ENCODE measurements around the gene BLOC1S1. TPM values are rescaled to one million over a fixed set of nuclear protein-coding genes. Genes with fewer than 3 reads are reported as not detected.
A peak's percentile ranks its signal among the peaks of the same experiment; 100 is the strongest.

Gene BLOC1S1
- total and polyA plus RNA-seq, 9 of the 15 experiments (the other 6 are each of a cell fraction or from before 2014, with no cell fraction given): 75.2 to 161 (median 98.8) TPM

DNA sequence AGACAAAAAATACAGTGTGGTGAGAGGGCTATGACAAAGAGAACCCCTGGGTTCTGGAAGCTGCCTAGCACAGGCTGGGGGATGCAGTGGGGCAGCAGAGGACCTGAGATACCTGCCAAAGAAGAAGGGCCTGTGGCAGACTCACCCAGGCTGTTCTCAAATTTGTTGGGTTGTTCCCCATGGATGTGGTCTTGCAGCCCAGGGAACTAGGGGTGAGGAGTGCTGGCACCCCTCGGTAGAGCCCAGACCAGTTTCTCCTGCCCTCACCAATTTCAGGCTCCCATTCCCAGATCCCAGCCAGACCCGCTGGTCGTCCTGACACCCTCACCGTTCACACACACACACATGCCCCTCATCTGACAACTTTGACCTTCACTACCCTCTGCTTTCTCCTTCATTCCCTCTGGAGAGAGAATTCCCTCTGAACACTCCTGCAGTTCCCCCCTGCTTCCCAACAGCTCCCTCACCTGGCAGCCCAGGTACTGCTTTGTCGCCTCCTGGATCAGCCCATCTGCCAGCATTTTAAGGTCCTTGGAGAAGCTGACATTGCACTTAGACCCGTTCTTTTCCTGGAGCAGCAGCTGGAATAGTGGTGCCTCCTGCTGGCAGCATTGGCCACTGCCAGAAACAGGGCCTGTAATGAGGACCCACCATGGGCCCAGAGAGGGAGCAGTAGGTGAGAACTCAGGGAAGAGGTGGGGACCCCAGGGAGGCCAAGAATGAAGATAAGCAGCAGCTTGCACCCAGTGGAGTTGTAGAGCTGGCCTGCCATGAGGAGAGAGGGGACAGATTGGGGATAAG, 21.1 kb downstream of the BLOC1S1 start (continued):
- TF ChIP-seq, protein P1, sequence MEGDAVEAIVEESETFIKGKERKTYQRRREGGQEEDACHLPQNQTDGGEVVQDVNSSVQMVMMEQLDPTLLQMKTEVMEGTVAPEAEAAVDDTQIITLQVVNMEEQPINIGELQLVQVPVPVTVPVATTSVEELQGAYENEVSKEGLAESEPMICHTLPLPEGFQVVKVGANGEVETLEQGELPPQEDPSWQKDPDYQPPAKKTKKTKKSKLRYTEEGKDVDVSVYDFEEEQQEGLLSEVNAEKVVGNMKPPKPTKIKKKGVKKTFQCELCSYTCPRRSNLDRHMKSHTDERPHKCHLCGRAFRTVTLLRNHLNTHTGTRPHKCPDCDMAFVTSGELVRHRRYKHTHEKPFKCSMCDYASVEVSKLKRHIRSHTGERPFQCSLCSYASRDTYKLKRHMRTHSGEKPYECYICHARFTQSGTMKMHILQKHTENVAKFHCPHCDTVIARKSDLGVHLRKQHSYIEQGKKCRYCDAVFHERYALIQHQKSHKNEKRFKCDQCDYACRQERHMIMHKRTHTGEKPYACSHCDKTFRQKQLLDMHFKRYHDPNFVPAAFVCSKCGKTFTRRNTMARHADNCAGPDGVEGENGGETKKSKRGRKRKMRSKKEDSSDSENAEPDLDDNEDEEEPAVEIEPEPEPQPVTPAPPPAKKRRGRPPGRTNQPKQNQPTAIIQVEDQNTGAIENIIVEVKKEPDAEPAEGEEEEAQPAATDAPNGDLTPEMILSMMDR (IDR thresholded peaks at IDR 0.05 in 2 of 3, conservative IDR thresholded peaks at IDR 0.05 in 1 of 3; ENCODE audit: insufficient read depth in 2 of 3, low read depth in 1 of 3, low read length in 3 of 3): peak; percentile 89 to 98 (median 96)
- TF ChIP-seq, protein P2, sequence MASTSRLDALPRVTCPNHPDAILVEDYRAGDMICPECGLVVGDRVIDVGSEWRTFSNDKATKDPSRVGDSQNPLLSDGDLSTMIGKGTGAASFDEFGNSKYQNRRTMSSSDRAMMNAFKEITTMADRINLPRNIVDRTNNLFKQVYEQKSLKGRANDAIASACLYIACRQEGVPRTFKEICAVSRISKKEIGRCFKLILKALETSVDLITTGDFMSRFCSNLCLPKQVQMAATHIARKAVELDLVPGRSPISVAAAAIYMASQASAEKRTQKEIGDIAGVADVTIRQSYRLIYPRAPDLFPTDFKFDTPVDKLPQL (IDR thresholded peaks at IDR 0.05; ENCODE audit: extremely low read depth, insufficient read length): no peak
- TF ChIP-seq SMC3 (conservative IDR thresholded peaks at IDR 0.05; ENCODE audit: insufficient read depth, low read depth, low read length) (peak; percentile 77), TRIM28 (IDR thresholded peaks at IDR 0.05) (no peak), YY1 (IDR thresholded peaks at IDR 0.05; ENCODE audit: borderline replicate concordance in 1 of 3, control insufficient read depth in 1 of 3, extremely low read depth in 1 of 3, insufficient read depth in 3 of 3, insufficient read length in 1 of 3, insufficient replicate concordance in 2 of 3, low read depth in 1 of 3, low read length in 2 of 3) (peak in 2 of 3 experiments; percentile 46 to 53), ARNT (IDR thresholded peaks at IDR 0.05) (0 out of 4 replicates have a peak, but pooled peaks of 1 of the 2 experiments have one; percentile 30), SPI1 (IDR thresholded peaks at IDR 0.05; ENCODE audit: borderline replicate concordance, low read depth, low read length) (peak; percentile 8; the same call in 1 of the 2 replicates)
- TF ChIP-seq, protein P3, sequence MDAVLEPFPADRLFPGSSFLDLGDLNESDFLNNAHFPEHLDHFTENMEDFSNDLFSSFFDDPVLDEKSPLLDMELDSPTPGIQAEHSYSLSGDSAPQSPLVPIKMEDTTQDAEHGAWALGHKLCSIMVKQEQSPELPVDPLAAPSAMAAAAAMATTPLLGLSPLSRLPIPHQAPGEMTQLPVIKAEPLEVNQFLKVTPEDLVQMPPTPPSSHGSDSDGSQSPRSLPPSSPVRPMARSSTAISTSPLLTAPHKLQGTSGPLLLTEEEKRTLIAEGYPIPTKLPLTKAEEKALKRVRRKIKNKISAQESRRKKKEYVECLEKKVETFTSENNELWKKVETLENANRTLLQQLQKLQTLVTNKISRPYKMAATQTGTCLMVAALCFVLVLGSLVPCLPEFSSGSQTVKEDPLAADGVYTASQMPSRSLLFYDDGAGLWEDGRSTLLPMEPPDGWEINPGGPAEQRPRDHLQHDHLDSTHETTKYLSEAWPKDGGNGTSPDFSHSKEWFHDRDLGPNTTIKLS (IDR thresholded peaks at IDR 0.05; ENCODE audit: borderline replicate concordance, low read depth): no peak
- TF ChIP-seq, protein P4, sequence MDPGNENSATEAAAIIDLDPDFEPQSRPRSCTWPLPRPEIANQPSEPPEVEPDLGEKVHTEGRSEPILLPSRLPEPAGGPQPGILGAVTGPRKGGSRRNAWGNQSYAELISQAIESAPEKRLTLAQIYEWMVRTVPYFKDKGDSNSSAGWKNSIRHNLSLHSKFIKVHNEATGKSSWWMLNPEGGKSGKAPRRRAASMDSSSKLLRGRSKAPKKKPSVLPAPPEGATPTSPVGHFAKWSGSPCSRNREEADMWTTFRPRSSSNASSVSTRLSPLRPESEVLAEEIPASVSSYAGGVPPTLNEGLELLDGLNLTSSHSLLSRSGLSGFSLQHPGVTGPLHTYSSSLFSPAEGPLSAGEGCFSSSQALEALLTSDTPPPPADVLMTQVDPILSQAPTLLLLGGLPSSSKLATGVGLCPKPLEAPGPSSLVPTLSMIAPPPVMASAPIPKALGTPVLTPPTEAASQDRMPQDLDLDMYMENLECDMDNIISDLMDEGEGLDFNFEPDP (CRISPR knock-in tag; IDR thresholded peaks at IDR 0.05): no peak
- TF ChIP-seq, protein P5, sequence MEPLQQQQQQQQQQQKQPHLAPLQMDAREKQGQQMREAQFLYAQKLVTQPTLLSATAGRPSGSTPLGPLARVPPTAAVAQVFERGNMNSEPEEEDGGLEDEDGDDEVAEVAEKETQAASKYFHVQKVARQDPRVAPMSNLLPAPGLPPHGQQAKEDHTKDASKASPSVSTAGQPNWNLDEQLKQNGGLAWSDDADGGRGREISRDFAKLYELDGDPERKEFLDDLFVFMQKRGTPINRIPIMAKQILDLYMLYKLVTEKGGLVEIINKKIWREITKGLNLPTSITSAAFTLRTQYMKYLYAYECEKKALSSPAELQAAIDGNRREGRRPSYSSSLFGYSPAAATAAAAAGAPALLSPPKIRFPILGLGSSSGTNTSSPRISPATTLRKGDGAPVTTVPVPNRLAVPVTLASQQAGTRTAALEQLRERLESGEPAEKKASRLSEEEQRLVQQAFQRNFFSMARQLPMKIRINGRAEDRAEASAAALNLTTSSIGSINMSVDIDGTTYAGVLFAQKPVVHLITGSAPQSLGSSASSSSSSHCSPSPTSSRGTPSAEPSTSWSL (CRISPR knock-in tag; IDR thresholded peaks at IDR 0.05; ENCODE audit: borderline replicate concordance): no peak
- TF ChIP-seq, protein P6, sequence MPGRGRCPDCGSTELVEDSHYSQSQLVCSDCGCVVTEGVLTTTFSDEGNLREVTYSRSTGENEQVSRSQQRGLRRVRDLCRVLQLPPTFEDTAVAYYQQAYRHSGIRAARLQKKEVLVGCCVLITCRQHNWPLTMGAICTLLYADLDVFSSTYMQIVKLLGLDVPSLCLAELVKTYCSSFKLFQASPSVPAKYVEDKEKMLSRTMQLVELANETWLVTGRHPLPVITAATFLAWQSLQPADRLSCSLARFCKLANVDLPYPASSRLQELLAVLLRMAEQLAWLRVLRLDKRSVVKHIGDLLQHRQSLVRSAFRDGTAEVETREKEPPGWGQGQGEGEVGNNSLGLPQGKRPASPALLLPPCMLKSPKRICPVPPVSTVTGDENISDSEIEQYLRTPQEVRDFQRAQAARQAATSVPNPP (IDR thresholded peaks at IDR 0.05; ENCODE audit: borderline replicate concordance, insufficient read depth, insufficient read length): no peak
- TF ChIP-seq, protein P7, sequence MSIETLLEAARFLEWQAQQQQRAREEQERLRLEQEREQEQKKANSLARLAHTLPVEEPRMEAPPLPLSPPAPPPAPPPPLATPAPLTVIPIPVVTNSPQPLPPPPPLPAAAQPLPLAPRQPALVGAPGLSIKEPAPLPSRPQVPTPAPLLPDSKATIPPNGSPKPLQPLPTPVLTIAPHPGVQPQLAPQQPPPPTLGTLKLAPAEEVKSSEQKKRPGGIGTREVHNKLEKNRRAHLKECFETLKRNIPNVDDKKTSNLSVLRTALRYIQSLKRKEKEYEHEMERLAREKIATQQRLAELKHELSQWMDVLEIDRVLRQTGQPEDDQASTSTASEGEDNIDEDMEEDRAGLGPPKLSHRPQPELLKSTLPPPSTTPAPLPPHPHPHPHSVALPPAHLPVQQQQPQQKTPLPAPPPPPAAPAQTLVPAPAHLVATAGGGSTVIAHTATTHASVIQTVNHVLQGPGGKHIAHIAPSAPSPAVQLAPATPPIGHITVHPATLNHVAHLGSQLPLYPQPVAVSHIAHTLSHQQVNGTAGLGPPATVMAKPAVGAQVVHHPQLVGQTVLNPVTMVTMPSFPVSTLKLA (conservative IDR thresholded peaks at IDR 0.05): no peak
